ENCODE data around the gene ZNF608. TPM values are rescaled to one million over a fixed set of nuclear protein-coding genes. Genes with fewer than 3 reads are reported as not detected.
A peak's percentile ranks its signal among the peaks of the same experiment; 100 is the strongest.

The ZNF608 gene
- total and polyA plus RNA-seq, 2 experiments from 2014 or later: 12.4 to 30.0 TPM

DNA sequence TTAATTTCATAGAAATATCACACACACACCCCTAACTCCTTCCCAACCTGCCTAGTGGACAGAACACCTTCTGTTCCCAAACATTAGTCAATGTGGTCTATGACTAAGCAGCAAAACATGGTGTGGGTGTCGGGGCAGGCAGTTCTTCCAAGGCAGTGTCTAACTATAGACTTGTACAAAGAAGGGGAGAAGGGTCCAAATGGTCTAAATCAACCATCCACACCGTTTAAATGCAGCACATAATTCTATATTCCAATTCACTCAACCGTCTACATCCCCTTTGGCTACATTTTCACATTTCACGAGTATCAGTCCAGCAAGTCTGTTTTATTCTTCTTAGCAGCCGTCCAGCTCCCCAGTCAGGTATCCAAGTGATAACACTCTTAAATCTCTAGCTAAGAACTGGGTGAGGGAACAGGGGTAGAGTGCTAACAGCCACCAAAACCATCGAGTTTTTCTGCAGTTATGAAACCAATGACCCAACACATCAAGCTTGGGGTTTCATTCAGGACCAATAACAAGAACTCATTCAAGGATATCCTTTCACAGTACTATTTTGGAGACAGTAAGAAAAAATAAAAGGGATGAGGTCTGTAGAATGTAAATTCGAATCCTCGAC, 3.3 kb downstream of the ZNF608 start:
- H3K79me2 ChIP-seq: peaks cover 75% of the 10 kb centered on the region

DNA sequence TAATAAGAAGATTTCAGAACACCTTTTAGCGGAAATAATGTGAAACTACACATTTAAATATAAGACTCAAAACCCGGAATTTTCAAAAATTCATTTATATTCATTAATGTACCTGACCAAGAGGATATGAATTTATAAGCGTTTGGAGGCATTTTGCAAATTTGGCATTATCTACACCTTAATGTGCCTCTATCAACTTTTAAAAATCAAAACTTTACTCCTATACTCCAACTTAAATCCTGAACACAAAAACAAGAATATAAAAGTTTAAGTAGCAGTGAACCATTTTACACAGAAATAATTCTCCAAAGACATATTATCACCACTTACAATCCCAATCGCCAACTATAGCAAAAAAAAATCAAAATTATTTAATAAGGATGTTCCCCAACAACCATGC, 3.9 kb downstream of the ZNF608 start:
- Histone ChIP-seq H3K9me2 (replicated peaks; ENCODE audit: insufficient read depth) (no peaks in the 10 kb centered on the region), H2AFZ (no peak overlapping the region), H3K4me2 (peak overlapping the region; percentile 78), H3K27me3 (no peaks in the 10 kb centered on the region), H4K20me1 (ENCODE audit: insufficient read depth, poor library complexity, severe bottlenecking) (no peaks in the 10 kb centered on the region), H3K36me3 (replicated peaks; ENCODE audit: insufficient read depth, low read depth) (no peaks in the 10 kb centered on the region), H3K9me3 (ENCODE audit: low read depth) (no peaks in the 10 kb centered on the region), H3K4me3 (peak overlapping the region; percentile 65), H3K79me2 (peaks cover 80% of the 10 kb centered on the region), H3K4me1 (ENCODE audit: insufficient read depth) (peaks cover 44% of the 10 kb centered on the region), H3K27ac (peak overlapping the region; percentile 91)
- no peak for TF ChIP-seq CTCF (IDR thresholded peaks at IDR 0.05; ENCODE audit: poor library complexity)
- TF ChIP-seq EZH2 (IDR thresholded peaks at IDR 0.05; ENCODE audit: borderline replicate concordance): no peak
- no peak for DNase-seq (ENCODE audit: low spot score)
- 50% methylated on average over 4 of the region's 4 CpGs for WGBS (ENCODE audit: low lambda C conversion rate, missing lambda C conversion rate)

More for the DNA sequence above, 3.3 kb downstream of the ZNF608 start:
- DNase-seq (ENCODE audit: low spot score): peak; percentile 65
- Histone ChIP-seq H3K4me3 (peak overlapping the region; percentile 65), H3K4me2 (peak overlapping the region; percentile 78), H2AFZ (no peak overlapping the region), H3K27me3 (no peaks in the 10 kb centered on the region), H3K36me3 (replicated peaks; ENCODE audit: insufficient read depth, low read depth) (no peaks in the 10 kb centered on the region), H3K9me3 (ENCODE audit: low read depth) (no peaks in the 10 kb centered on the region), H3K27ac (peak overlapping the region; percentile 91), H3K4me1 (ENCODE audit: insufficient read depth) (peaks cover 39% of the 10 kb centered on the region), H4K20me1 (ENCODE audit: insufficient read depth, poor library complexity, severe bottlenecking) (no peaks in the 10 kb centered on the region), H3K9me2 (replicated peaks; ENCODE audit: insufficient read depth) (no peaks in the 10 kb centered on the region)
- WGBS (ENCODE audit: low lambda C conversion rate, missing lambda C conversion rate): 13% methylated on average over 8 of the region's 8 CpGs
- TF ChIP-seq EZH2phosphoT487 (IDR thresholded peaks at IDR 0.05; ENCODE audit: low read depth, severe bottlenecking, unreplicated experiment) (no peak), CTCF (IDR thresholded peaks at IDR 0.05; ENCODE audit: poor library complexity) (no peak), EZH2 (IDR thresholded peaks at IDR 0.05; ENCODE audit: borderline replicate concordance) (no peak)

DNA sequence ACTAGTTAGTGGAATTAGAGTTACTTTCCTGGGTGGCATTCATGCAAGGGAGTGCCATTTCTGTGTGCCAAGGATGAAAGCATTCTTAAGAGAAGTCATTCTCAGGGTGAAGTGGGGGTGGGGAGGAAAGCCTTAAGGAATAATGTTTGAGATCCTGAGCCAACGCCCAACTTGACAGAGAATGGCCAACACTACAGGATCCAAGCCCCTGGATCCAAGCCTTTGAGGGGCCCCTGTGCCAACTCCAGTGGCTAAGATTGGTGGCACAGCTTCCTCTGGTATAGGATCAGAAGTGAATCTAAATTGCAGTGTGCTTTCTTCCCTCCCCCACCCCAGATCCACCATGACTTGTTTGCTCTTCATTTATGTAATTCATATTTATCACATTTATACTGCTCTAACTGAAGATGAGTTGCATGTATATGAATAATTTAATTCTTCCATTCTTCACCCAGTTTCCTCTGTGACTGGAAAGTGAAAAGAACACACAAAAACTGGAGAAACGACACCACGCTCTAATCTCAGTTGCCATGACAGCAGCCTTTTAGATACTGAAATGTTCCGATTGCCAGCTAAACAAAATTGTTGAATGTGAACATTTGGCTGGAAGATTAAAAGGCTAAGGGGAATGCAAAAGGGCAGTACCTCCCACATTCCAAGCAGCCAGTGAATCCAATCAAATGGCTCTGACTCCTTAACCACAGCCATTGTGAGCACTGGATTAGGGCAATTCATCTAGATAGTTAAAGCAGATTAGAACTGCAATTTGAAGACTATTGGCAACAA, 4.5 kb downstream of the ZNF608 start:
- no peaks in the 10 kb centered on the region for H3K36me3 ChIP-seq (replicated peaks; ENCODE audit: insufficient read depth, low read depth)
- no peaks in the 10 kb centered on the region for H3K9me3 ChIP-seq (ENCODE audit: low read depth)
- H4K20me1 ChIP-seq (ENCODE audit: insufficient read depth, poor library complexity, severe bottlenecking): no peaks in the 10 kb centered on the region
- TF ChIP-seq EZH2phosphoT487 (IDR thresholded peaks at IDR 0.05; ENCODE audit: low read depth, severe bottlenecking, unreplicated experiment) (no peak), CTCF (IDR thresholded peaks at IDR 0.05; ENCODE audit: poor library complexity) (no peak), EZH2 (IDR thresholded peaks at IDR 0.05; ENCODE audit: borderline replicate concordance) (no peak)
- H3K4me1 ChIP-seq (ENCODE audit: insufficient read depth): peaks cover 50% of the 10 kb centered on the region
- H2AFZ ChIP-seq: no peak overlapping the region
- H3K27ac ChIP-seq: peak overlapping the region; percentile 91
- peaks cover 86% of the 10 kb centered on the region for H3K79me2 ChIP-seq
- no peaks in the 10 kb centered on the region for H3K9me2 ChIP-seq (replicated peaks; ENCODE audit: insufficient read depth)
- peak; percentile 62 for DNase-seq (ENCODE audit: low spot score)
- no peaks in the 10 kb centered on the region for H3K27me3 ChIP-seq
- peak overlapping the region; percentile 65 for H3K4me3 ChIP-seq
- H3K4me2 ChIP-seq: peak overlapping the region; percentile 78
- 37% methylated on average over 4 of the region's 4 CpGs for WGBS (ENCODE audit: low lambda C conversion rate, missing lambda C conversion rate)

Measured in hepatocyte (in vitro differentiated cells).